Activated CD8-positive, alpha-beta memory T cell treated with anti-CD3 and anti-CD28 coated beads, Interleukin-2, amount 50 U/mL, for 1 hour (primary cell): ENCODE measurements around the gene EXOC7.
"Not testable (repeated sequence)": the region's sequence is repeated elsewhere in the genome, so short reads cannot be mapped to it uniquely, and the experiment has no call there.

Source experiments
- DNase-seq: peaks from one replicate; pipeline ENCODE4 v3.0.0-alpha.2; 2020; ENCODE audit errors: extremely low read depth

EXOC7 gene

GRCh38 chr17:76074390-76075363, 28.9 kb downstream of the EXOC7 start, which contains the start of gene GALR2:
TSS of gene GALR2 (plus strand) at chr17:76074781. CDS start at chr17:76074884, 103 bp downstream.
- no peak for DNase-seq

- peak; percentile 58 for DNase-seq
Measured at GRCh38 chr17:76072148-76072858, 31.3 kb downstream of the EXOC7 start, which contains the start of gene SRP68. TSS of gene SRP68 (minus strand) at chr17:76072517. CDS start at chr17:76072491, 26 bp downstream.

- no peak for DNase-seq
Measured at GRCh38 chr17:76071531-76072147, 31.9 kb downstream of the EXOC7 start.

GRCh38 chr17:76065775-76066174, 37.8 kb downstream of the EXOC7 start:
- DNase-seq: no peak

- no peak for DNase-seq
Measured at GRCh38 chr17:76063875-76064546, 39.6 kb downstream of the EXOC7 start.

GRCh38 chr17:76058264-76058663, 45.3 kb downstream of the EXOC7 start:
- not testable (repeated sequence) for DNase-seq

- no peak for DNase-seq
Measured at GRCh38 chr17:76056882-76057281, 46.7 kb downstream of the EXOC7 start.

- DNase-seq: no peak
Measured at GRCh38 chr17:76054112-76054476, 49.5 kb downstream of the EXOC7 start.

- DNase-seq: no peak
Measured at GRCh38 chr17:76053246-76054111, 50.1 kb downstream of the EXOC7 start.

- no peak for DNase-seq
Measured at GRCh38 chr17:76051561-76051960, 52.0 kb downstream of the EXOC7 start.

GRCh38 chr17:76050538-76051467, 52.8 kb downstream of the EXOC7 start:
- DNase-seq: no peak

- no peak for DNase-seq
Measured at GRCh38 chr17:76049836-76050537, 53.6 kb downstream of the EXOC7 start.

- no peak for DNase-seq
Measured at GRCh38 chr17:76049239-76049638, 54.3 kb downstream of the EXOC7 start.

GRCh38 chr17:76048711-76049110, 54.9 kb downstream of the EXOC7 start:
- DNase-seq: no peak

GRCh38 chr17:76048025-76048605, 55.5 kb downstream of the EXOC7 start:
- no peak for DNase-seq

GRCh38 chr17:76046064-76046463, 57.5 kb downstream of the EXOC7 start:
- DNase-seq: no peak

- not testable (repeated sequence) for DNase-seq
Measured at GRCh38 chr17:76044475-76045007, 59.0 kb downstream of the EXOC7 start.

GRCh38 chr17:76042868-76043267, 60.7 kb downstream of the EXOC7 start:
- DNase-seq: not testable (repeated sequence)
